HG02763 (cell line): ENCODE results near the gene SHROOM4.

Experiments used
- ATAC-seq: cut with Tn5 transposase; IDR thresholded peaks from one replicate; pipeline ENCODE4 v1.9.1; 2021; ENCODE audit warnings: mild to moderate bottlenecking, moderate library complexity; ENCODE audit not compliant: unreplicated experiment

Gene SHROOM4

DNA sequence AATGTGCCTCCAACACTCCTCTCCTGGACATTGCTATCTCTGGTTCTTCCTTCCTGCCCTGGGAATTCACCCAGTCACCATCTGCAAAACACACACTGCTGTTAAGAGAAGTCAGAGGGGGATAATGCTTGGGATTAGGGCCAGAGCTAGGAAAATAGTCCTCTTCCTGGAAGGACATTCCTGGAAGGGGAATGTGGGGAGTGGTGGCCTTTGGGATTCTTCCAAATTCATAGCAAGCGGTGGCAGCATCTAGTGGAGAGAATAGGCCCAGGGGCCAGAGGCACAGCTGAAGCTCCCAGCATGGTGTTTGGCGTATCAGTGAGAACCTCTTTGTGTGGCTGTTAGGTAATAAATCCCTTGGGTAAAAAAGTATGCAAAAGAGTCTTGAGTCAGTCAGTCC lies 34.3 kb downstream of the SHROOM4 start:
- ATAC-seq: no peak

DNA sequence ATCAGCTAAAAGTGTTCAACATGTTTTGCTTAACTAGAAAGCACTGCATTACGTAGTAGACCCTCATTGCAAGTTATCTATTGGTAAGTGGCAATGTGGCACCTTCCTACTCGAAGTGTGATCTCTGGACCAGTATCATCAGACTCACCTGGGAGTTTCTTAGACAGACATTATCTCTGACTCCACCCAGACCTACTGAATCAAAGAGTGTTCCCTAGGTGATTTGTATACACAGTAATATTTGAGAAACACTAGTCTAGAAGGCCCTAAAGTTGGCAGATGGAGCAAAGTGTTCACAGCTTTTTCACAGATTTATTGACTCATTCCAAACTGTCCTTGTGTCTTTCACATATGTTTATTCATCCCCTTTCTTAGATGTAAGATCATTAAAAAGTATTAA lies 35.7 kb downstream of the SHROOM4 start:
- no peak for ATAC-seq

DNA sequence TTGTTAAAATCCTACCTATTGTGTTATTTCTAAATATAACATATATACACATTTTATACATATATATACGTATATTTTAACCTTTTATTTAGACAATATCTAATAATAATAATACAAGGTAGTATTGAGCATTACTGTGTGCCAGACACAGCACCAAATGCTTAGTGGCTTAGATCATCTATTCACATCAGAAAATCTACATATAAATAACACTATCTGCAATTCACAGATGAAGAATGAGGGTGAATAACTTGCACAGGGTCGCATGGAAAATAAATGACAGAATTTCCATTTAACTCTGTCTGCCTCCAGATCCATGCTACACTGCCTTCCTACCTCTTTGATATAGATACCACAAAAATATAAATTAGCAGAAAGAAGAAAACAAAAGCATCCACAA lies 37.7 kb downstream of the SHROOM4 start:
- no peak for ATAC-seq

DNA sequence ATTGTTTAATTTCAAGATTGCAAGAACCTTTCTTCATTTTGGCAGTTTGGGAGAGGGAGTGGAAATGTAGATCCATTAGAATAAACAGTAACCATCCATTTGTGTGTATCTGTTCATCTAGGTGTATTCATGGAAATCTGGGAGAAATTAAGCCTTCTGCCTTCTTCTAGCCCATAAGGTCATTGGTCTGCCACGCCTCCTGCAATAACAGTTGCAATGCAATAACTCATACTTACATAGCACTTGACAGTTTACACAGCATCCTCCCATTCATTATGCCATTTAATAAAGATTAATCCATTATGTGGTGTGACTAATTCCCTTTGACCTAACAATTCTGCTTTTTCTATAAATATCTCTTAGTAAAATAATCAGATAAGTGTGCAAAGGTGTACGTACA lies 42.6 kb downstream of the SHROOM4 start:
- no peak for ATAC-seq

DNA sequence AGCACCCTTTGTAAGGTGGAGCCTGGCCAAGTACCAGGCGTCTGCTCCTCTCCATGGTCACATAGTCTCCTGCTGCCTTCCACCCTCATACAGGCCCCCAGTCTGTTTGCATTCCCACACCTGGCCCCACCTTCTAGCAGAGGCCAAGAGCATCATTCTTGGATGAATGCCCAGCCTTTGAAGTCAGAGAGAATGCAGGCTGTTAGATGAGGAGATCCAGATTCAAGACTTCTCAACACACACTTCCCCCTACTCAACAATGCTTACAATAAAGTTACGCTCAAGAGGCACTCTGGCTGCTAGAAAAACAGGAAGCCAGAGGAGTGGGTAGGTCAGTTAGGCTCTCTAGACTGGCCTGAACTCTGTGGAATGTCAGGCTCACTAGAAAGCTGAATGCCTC lies 43.3 kb downstream of the SHROOM4 start:
- no peak for ATAC-seq

DNA sequence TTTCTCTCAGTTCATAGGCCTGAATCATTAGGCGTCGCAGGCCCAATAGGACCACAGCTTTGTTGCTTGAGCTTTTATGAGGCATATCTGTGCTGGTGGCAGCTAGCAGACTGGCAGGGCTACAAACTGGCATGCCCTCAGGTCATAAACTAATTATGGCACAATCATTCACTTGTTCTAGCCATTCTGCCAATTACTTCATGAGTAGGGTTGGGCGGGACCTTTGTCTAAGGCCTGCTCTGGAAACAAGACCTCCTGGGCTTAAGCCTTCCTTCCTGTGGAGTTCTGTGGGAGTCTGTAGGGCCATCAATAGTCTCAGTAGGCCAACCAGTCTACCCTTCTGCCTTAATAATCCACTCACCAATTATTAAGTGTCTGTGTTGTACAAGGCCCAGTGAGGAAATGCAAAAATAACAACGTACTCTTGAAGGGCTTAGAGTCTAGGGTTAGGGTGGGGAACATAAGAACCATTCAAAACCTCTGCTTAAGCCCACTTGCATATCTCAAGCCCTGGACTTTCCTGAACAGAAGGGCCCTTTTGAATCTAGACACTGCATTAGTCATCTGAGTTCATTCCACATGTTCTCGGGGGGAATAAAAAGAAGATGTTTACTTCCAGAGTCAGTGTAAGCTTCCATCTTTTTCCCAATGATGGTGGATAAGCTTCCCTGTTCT lies 44.5 kb downstream of the SHROOM4 start:
- ATAC-seq: no peak

DNA sequence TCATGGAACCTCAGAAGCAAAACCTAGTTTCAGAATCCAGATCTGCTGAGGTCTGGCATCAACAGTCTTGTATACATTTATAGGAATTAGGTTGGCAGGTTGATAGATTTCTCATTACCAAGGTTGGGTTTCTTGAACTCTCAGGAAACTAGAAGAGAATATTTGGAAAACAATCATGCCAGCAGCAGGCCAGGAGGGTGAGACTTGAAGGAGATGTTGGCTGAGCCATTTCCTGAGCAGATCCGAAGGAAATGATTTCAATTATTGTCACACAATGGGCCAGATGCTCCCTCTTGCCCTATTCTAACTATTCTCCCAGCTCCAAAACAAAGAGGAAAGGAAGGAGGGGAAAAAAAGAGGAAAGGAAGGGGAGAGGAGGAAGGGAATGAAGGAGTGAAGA lies 45.2 kb downstream of the SHROOM4 start:
- ATAC-seq: no peak

DNA sequence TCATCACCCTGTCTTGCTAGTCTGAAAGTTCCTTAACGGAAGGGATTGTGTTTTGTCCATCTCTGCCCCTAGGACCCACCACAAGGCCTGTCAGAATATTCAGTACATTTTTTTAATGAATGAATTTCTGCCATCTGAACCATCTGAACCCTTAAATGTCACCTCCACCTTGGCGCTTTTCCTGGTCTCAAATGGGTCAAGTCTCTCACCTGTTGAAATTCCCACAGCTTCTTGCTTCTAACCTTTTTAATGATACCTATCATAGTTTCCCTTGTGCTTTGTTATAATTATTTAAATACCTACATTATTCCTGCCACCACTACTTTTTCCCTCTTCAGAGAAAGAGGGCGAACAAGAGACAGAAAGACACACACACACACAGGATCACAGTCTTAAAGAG lies 48.0 kb downstream of the SHROOM4 start:
- ATAC-seq: no peak

DNA sequence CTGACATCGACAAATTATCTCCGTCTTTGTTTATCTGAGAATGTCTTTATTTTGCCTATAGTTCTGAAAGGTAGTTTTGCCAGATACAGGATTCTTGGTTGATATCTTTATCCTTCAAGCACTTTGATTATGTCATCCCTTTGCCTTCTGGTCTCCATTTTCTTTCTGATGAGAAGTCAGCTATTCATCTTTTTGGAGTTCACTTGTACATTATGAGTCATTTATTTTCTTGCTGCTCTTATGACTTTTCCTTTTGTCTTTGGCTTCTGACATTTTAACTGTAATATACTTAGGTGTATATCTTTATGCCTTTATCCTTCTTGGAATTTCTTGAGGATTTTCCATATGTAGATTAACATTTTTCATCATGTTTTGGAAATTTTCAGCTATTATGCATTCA lies 51.4 kb downstream of the SHROOM4 start:
- no peak for ATAC-seq

DNA sequence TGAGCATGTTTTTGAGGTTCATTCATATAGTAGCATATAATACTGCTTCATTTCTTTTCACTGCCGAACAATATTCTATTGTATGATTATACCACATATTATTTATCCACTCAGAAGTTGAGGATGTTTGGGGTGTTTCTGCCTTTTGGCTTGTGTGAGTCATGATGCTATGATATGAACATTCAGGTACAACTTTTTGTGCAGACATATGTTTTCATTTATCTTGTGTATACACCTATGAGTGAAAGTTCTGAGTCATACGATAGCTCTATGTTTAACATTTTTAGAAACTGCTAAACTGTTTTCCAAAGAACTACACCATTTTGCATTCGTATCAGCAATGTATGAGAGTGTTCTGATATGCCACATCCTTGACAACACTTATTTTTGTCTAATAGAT lies 57.7 kb downstream of the SHROOM4 start:
- ATAC-seq: no peak

DNA sequence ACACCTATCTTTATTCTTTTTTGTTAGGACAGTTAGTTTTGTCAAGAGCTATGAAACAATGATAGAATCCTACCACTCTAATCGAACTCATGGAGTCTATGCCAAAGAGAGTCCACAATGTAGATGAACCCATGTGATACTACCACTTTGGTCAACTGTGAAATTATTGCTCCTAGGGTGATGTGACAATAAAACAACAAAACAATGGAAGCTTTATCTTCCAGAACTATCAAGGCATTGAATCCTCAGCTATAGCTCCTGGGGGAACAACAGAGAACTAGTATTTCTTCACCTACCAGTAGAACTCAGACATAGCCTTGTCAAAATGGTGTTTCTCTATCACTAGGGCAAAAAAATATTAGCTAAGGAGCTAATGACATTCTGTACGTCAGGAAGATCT lies 62.9 kb downstream of the SHROOM4 start:
- ATAC-seq: no peak

DNA sequence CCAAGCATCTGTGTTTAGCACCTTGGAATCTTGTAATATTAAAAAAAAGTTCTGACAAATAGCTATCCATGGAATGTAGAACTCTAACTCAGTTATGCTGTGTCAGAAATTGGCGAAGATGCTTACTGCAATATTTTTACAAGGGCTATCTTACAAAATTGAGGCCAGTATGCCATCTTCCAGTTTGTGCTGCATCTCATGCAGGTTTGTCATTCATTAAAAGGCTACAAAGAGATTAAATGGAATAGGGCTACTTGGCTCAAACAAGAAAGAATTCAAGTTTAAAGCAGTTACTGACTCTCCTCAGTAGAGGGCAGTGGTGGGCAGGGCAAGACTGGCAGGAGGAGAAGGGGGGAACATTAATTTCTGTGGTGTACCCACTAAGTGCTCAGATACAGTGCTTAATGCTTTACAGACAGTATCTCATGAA lies 66.5 kb downstream of the SHROOM4 start:
- ATAC-seq: no peak

DNA sequence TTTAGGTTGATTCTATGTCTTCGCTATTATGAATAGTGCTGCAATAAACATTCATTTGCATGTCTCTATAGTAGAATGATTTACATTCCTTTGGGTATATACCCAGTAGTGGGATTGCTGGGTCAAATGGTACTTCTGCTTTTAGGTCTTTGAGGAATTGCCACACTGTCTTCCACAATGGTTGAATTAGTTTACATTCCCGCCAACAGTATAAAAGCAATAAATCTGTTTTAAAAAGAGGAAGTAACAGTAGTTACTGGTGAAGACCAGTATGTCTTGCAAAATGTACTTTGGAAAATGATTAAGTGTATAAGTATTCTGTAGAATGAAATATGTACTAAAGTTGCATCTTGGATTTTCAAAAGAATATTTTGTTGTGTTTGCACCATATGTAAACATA lies 77.3 kb downstream of the SHROOM4 start:
- no peak for ATAC-seq

DNA sequence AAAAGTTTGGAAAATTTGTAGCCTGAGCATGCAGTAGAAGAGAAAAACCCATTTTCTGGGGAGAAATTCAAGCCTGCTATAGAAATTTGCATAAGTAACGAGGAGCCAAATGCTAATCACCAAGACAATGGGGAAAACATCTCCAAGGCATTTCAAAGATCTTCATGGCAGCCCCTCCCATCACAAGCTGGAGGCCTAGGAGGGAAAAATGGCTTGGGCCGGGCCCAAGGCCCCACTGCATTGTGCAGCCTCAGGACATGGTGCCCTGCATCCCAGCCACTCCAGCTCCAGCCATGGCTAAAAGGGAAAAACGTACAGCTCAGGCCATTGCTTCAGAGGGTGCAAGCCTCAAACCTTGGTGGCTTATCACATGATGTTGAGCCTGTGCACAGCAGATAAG lies 87.7 kb downstream of the SHROOM4 start:
- ATAC-seq: no peak

DNA sequence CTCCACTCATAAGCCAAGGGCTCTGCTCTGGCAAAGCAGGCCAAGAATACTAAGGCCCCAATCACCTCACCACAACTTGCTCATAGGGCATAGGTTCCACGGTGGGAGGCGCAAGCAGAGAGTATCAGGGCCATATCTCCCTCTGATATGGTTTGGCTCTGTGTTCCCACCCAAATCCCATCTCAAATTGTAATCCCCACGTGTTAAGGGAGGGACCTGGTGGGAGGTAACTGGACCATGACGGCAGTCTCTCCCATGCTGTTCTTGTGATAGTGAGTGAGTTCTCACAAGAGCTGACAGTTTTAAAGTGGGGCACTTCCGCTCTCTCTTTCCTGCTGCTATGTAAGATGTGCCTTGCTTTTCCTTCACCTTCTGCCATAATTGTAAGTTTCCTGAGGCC lies 88.7 kb downstream of the SHROOM4 start:
- ATAC-seq: no peak

DNA sequence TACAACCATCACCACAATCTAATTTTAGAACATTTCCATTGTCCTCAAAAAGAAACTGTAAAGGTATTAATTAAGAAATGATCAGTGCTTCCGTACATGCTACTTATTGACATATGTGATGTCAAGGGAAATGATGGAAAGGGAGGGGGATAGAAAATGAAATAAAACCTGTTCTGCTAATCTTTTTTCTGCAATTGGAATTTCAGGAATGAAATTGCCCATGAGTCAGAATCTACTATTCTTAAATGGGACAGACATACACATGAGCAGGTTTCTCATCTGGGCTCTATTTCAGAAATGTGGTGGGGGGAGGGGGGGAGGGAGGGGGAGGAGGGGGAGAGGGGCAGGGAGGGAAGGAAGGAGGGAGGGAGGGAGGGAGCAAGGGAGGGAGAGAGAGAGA lies 91.0 kb downstream of the SHROOM4 start:
- ATAC-seq: no peak

DNA sequence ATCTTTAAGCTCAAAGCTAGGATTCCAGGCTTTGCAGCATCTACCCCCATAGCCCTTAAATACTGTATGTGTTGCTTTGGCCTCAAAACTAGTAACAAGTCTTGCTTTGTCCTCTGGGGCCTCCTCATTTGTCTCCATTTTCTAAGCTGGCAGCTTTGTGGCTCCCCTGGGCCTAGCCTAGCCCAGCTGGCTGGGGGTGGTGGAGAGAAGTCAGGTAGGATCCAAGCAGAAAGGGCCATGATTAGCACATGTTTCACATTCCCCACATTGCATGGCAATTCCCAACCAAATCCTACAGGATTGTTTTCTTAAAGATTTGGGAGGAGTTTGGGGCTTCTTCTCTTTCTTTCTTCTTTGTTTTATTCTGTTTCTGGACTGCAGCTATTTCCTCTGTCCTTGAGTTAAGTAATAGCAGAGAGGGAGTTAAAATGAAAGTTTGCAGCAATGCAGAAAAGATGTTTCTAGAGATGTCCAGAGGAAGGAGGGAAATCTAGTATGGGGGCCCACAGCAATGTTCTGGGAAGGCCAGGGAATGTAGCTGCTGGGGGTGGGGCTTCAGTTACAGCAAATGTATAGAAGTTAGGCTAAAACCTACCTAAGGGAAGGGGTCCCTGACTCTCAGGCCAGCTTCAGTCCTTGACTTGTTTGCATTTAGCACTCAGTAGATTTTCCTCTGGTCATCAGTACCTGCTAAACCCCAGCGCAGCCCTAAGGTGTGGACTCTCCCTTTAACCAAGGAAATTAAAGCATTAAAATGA lies 92.1 kb downstream of the SHROOM4 start:
- no peak for ATAC-seq

DNA sequence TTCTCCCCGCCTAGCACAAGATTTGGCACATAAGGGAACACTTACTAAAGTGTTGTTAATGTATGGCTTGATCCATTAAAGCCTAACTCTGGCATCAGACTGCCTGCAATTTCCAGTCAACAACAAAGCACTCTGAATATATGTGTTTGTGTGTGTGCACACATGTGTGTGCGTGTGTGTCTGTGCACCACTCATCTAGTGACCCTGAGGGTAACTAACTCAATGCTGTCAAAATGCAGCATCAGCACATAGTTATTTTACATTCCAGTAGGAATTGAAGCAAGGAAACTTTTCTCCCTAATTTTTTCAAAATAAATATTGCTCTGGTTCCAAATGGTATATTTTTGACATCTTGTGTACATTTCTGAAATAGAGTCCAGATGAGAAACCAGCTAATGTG lies 94.4 kb downstream of the SHROOM4 start:
- no peak for ATAC-seq

DNA sequence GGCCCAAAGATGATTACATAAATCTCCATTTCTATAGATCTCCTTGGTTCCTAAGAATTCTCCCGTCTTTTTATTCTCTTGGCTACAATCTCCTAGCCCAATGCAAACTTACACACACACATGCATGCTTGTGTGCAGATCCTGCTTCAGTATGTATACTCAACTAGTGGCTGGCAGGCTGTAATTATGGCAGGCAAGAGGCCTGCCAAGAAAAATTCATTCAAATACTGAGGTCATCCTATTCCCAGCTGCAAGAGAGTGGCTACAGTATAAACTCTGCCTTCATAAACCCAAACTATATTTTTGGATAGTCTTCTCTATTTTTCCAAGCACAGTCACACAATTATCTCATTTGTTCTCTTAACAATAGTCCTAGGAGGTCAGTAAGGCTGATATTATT lies 95.2 kb downstream of the SHROOM4 start:
- ATAC-seq: no peak

DNA sequence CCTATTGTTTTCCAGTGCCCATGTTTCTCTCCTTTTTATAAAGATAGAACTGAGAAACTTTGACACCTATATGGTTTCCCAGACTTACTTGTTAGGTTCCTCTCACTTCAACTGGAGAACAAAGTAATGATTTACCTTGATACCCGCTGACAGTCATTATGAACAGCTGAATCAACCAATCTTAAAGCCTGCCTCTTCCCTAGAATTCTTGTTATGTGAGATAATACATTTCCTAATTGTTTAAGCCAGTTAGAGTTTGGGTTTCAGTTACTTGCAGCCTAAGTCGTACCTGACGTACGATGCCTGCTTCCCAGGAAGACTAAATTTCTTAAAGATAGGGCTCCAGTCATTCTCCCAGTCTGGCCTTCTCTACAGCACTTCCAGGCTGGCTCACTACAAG lies 97.3 kb downstream of the SHROOM4 start:
- ATAC-seq: no peak

DNA sequence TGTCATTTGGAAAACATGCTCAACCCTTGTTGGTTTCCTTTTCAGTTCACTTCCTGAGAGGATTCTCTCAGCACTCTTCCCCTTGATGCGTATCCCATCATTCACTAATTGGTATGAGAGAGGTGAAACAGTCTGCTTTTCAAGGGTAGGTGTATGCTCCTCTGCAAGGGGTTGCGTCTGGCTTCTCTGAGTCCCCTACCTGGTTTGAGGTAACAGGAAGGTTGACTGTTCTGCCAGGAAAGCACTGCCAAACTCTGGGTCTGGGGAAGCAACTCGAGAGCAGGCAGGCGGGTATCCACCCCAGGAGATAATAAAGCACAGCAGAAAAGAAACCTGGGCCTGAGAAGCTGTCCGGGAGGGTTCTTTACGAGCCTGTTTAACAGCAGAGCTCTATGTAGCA lies 101.2 kb downstream of the SHROOM4 start:
- no peak for ATAC-seq

DNA sequence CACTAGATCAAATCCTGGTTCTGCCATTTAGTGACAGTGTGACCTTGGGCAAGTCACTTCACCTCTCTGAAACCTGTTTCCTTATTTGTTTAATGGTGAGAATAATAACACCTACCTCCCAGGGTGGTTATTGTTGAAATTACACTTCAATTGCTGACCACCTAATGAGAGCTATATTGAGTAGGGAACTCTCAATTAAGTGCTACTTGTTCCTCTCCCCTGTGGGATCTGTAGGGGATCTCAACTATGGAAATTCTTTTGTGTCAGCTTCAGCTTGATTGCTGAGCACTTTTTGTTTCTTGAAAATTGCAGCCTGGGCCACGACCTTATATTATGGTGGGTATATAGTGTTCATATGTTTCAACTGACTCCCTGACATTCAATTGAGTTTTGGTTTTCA lies 102.1 kb downstream of the SHROOM4 start:
- no peak for ATAC-seq
